Smooth muscle cell (in vitro differentiated cells): ENCODE results near the gene ANP32E. TPM values are rescaled to one million over a fixed set of nuclear protein-coding genes. Genes with fewer than 3 reads are reported as not detected.
"Not testable (repeated sequence)": the region's sequence is repeated elsewhere in the genome, so short reads cannot be mapped to it uniquely, and the experiment has no call there.

ENCODE experiments used
- DNase-seq: peaks from one replicate; lab custom pipeline; 2025; ENCODE audit not compliant: unreplicated experiment; lab: John Stamatoyannopoulos, UW
- H2AFZ ChIP-seq: fragments of 200-600 bp; sonication (generic); 2 replicates; pipeline ENCODE4 v1.6.0; 2016; ENCODE audit warnings: antibody characterized with exemption, low read depth, mild to moderate bottlenecking
- H3F3A ChIP-seq: fragments of 200-600 bp; sonication (generic); 2 replicates; pipeline ENCODE4 v1.6.0; 2017; ENCODE audit warnings: antibody characterized with exemption, low read depth
- H3K27ac ChIP-seq: fragments of 200-600 bp; sonication (generic); 2 replicates; pipeline ENCODE4 v1.5.1; 2016; ENCODE audit warnings: low read depth, mild to moderate bottlenecking
- H3K27me3 ChIP-seq: fragments of 200-600 bp; sonication (generic); 2 replicates; pipeline ENCODE4 v1.6.1; 2016; ENCODE audit warnings: low read depth, mild to moderate bottlenecking
- H3K36me3 ChIP-seq: fragments of 200-600 bp; sonication (generic); 2 replicates; pipeline ENCODE4 v1.5.1; 2016; ENCODE audit warnings: low read depth
- H3K4me1 ChIP-seq: fragments of 200-600 bp; sonication (generic); 2 replicates; pipeline ENCODE4 v1.5.1; 2016; ENCODE audit warnings: low read depth
- H3K4me2 ChIP-seq: fragments of 200-600 bp; sonication (generic); 2 replicates; pipeline ENCODE4 v1.6.0; 2016; ENCODE audit warnings: mild to moderate bottlenecking
- H3K4me3 ChIP-seq: fragments of 200-600 bp; sonication (generic); 2 replicates; pipeline ENCODE4 v1.5.1; 2016; ENCODE audit warnings: mild to moderate bottlenecking
- H3K79me2 ChIP-seq: fragments of 200-600 bp; sonication (generic); 2 replicates; pipeline ENCODE4 v1.6.0; 2016; ENCODE audit warnings: low read depth, mild to moderate bottlenecking
- H3K9ac ChIP-seq: fragments of 200-600 bp; sonication (generic); 2 replicates; pipeline ENCODE4 v1.6.0; 2016; ENCODE audit warnings: low read depth
- H3K9me3 ChIP-seq: fragments of 200-600 bp; sonication (generic); replicated peaks from 2 replicates; pipeline ENCODE4 v1.5.1; 2016; ENCODE audit warnings: low read depth
- H4K20me1 ChIP-seq: fragments of 200-600 bp; sonication (generic); 2 replicates; pipeline ENCODE4 v1.6.0; 2016; ENCODE audit warnings: low read depth
- CTCF ChIP-seq: fragments of 200-600 bp; sonication (generic); IDR thresholded peaks from 2 replicates; pipeline ENCODE4 v1.5.1; 2017; ENCODE audit warnings: borderline replicate concordance, mild to moderate bottlenecking, antibody characterized with exemption; ENCODE audit not compliant: insufficient read depth, poor library complexity, severe bottlenecking
- WGBS: methylation state at CpG from one replicate; pipeline ENCODE4 v1.1.7; 2016; ENCODE audit warnings: low lambda C conversion rate; 5-methylcytosine and 5-hydroxymethylcytosine counted together
- polyA plus RNA-seq: library from polyadenylated mRNA; unstranded; fragments of >200 nt; fragmentation: Nextera tagmentation; extraction: Ambion mirVana; gene quantifications from 2 replicates; pipeline ENCODE4 v1.2.1, GENCODE V29; 2016
- total RNA-seq: library from RNA; depleted of rRNA; stranded (reverse); fragments of >200 nt; gene quantifications from 2 replicates; pipeline ENCODE4 v1.2.3, GENCODE V29; 2014

The ANP32E gene
- total and polyA plus RNA-seq, 2 experiments from 2014 or later, result 25.0 to 36.5 TPM

- WGBS, result 3% methylated on average over 1 of the region's 1 CpG
- TF ChIP-seq CTCF, result no peak
- no peaks in the 10 kb centered on the region for H4K20me1 ChIP-seq
- H3K9me3 ChIP-seq, result no peaks in the 10 kb centered on the region
- no peaks in the 10 kb centered on the region for H3K79me2 ChIP-seq
- DNase-seq, result no peak
- peak overlapping the region; percentile 86 for H3K4me2 ChIP-seq
- no peaks in the 10 kb centered on the region for H3K27me3 ChIP-seq
- H3K36me3 ChIP-seq, result no peaks in the 10 kb centered on the region
- peak overlapping the region; percentile 5 for H3K27ac ChIP-seq
- peak overlapping the region; percentile 75 for H2AFZ ChIP-seq
- no peak overlapping the region for H3K9ac ChIP-seq
- peak overlapping the region; percentile 44 for H3K4me3 ChIP-seq
- H3F3A ChIP-seq, result no peaks in the 10 kb centered on the region
- peaks cover 18% of the 10 kb centered on the region for H3K4me1 ChIP-seq
These were observed 20.3 kb upstream of the ANP32E start for GRCh38 chr1:150256198-150256553.

GRCh38 chr1:150249936-150250335, 14.0 kb upstream of the ANP32E start:
- H3K36me3 ChIP-seq, result no peaks in the 10 kb centered on the region
- no peak overlapping the region for H3K9ac ChIP-seq
- TF ChIP-seq CTCF, result no peak
- no peaks in the 10 kb centered on the region for H3K27me3 ChIP-seq
- DNase-seq, result no peak
- no peaks in the 10 kb centered on the region for H3F3A ChIP-seq
- no peaks in the 10 kb centered on the region for H3K79me2 ChIP-seq
- no peaks in the 10 kb centered on the region for H4K20me1 ChIP-seq
- H3K4me3 ChIP-seq, result no peak overlapping the region
- no peaks in the 10 kb centered on the region for H3K4me1 ChIP-seq
- no peak overlapping the region for H2AFZ ChIP-seq
- H3K4me2 ChIP-seq, result no peak overlapping the region
- no peaks in the 10 kb centered on the region for H3K9me3 ChIP-seq
- 83% methylated on average over 2 of the region's 2 CpGs for WGBS
- no peak overlapping the region for H3K27ac ChIP-seq

- no peaks in the 10 kb centered on the region for H4K20me1 ChIP-seq
- no peak overlapping the region for H3K4me3 ChIP-seq
- no peaks in the 10 kb centered on the region for H3F3A ChIP-seq
- H2AFZ ChIP-seq, result no peak overlapping the region
- no peak for TF ChIP-seq CTCF
- no peak overlapping the region for H3K27ac ChIP-seq
- H3K9ac ChIP-seq, result no peak overlapping the region
- no peak for DNase-seq
- H3K4me2 ChIP-seq, result no peak overlapping the region
- H3K9me3 ChIP-seq, result no peaks in the 10 kb centered on the region
- no peaks in the 10 kb centered on the region for H3K4me1 ChIP-seq
- H3K79me2 ChIP-seq, result no peaks in the 10 kb centered on the region
- 100% methylated on average over 3 of the region's 3 CpGs for WGBS
- H3K27me3 ChIP-seq, result no peaks in the 10 kb centered on the region
- H3K36me3 ChIP-seq, result no peaks in the 10 kb centered on the region
These were observed 7.1 kb upstream of the ANP32E start for GRCh38 chr1:150243003-150243402.

GRCh38 chr1:150237746-150238145, 1.8 kb upstream of the ANP32E start:
- no peak overlapping the region for H3K27ac ChIP-seq
- no peak overlapping the region for H3K9ac ChIP-seq
- H2AFZ ChIP-seq, result no peak overlapping the region
- TF ChIP-seq CTCF, result no peak
- no peak overlapping the region for H3K4me2 ChIP-seq
- no peak for DNase-seq
- peaks cover 14% of the 10 kb centered on the region for H3K4me1 ChIP-seq
- no peaks in the 10 kb centered on the region for H3K9me3 ChIP-seq
- H3K79me2 ChIP-seq, result peaks cover 26% of the 10 kb centered on the region
- H3K27me3 ChIP-seq, result no peaks in the 10 kb centered on the region
- no peaks in the 10 kb centered on the region for H3K36me3 ChIP-seq
- WGBS, result 94% methylated on average over 21 of the region's 21 CpGs
- H4K20me1 ChIP-seq, result peaks cover 9% of the 10 kb centered on the region
- H3K4me3 ChIP-seq, result no peak overlapping the region
- peaks cover 7% of the 10 kb centered on the region for H3F3A ChIP-seq

- H3K9ac ChIP-seq, H3K4me3 ChIP-seq, DNase-seq, H3F3A ChIP-seq, H3K36me3 ChIP-seq, H3K9me3 ChIP-seq, H3K27me3 ChIP-seq, H3K27ac ChIP-seq: not testable (repeated sequence)
- Histone ChIP-seq H4K20me1 (peaks cover 13% of the 10 kb centered on the region), H3K79me2 (peaks cover 31% of the 10 kb centered on the region), H3K4me2 (peak overlapping the region; percentile 90), H2AFZ (peak overlapping the region; percentile 93), H3K4me1 (peaks cover 14% of the 10 kb centered on the region)
- 91% methylated on average over 13 of the region's 13 CpGs for WGBS
These were observed 1.3 kb upstream of the ANP32E start for GRCh38 chr1:150237176-150237575.
